Osteoblast (primary cell): ENCODE results near the gene TEX261. TPM values are rescaled to one million over a fixed set of nuclear protein-coding genes. Genes with fewer than 3 reads are reported as not detected.

Experiments used
- DNase-seq: peaks from one replicate; pipeline ENCODE4 v3.0.0; 2011; ENCODE audit warnings: low spot score, mixed read lengths; ENCODE audit not compliant: insufficient read length; ENCODE audit errors: missing footprints
- H2AFZ ChIP-seq: 2 replicates; pipeline ENCODE4 v1.6.0; 2011; ENCODE audit warnings: mild to moderate bottlenecking, low read length
- H3K27ac ChIP-seq: 2 replicates; pipeline ENCODE4 v1.5.1; 2011; ENCODE audit warnings: mild to moderate bottlenecking, low read depth, low read length, moderate library complexity
- H3K27me3 ChIP-seq: 2 replicates; pipeline ENCODE4 v1.6.0; 2012; ENCODE audit warnings: mild to moderate bottlenecking, control low read depth, inconsistent platforms, low read length, moderate library complexity; ENCODE audit not compliant: insufficient read depth
- H3K36me3 ChIP-seq: 2 replicates; pipeline ENCODE4 v1.5.1; 2011; ENCODE audit warnings: mild to moderate bottlenecking, low read length, control low read depth, moderate library complexity; ENCODE audit not compliant: insufficient read depth
- H3K4me1 ChIP-seq: 2 replicates; pipeline ENCODE4 v1.5.1; 2011; ENCODE audit warnings: mild to moderate bottlenecking, low read length, control low read depth, moderate library complexity; ENCODE audit not compliant: insufficient read depth
- H3K4me2 ChIP-seq: 2 replicates; pipeline ENCODE4 v1.6.0; 2011; ENCODE audit warnings: mild to moderate bottlenecking, low read length; ENCODE audit not compliant: insufficient read depth
- H3K4me3 ChIP-seq: fragments of 200-600 bp; sonication (generic); 3 replicates; pipeline ENCODE4 v1.5.1; 2012; ENCODE audit warnings: mild to moderate bottlenecking, low read length, inconsistent platforms; ENCODE audit not compliant: insufficient read depth
- H3K79me2 ChIP-seq: 2 replicates; pipeline ENCODE4 v1.6.0; 2012; ENCODE audit warnings: mild to moderate bottlenecking, low read length, control low read depth, inconsistent platforms; ENCODE audit not compliant: insufficient read depth
- H3K9me3 ChIP-seq: 2 replicates; pipeline ENCODE4 v1.5.1; 2011; ENCODE audit warnings: low read depth, low read length, control low read depth
- H4K20me1 ChIP-seq: 2 replicates; pipeline ENCODE4 v1.6.0; 2012; ENCODE audit warnings: mild to moderate bottlenecking, low read length, control low read depth; ENCODE audit not compliant: insufficient read depth
- total RNA-seq: library from RNA; depleted of rRNA; stranded (reverse); fragments of >200 nt; gene quantifications from 2 replicates; pipeline ENCODE4 v1.2.3, GENCODE V29; 2012
- TF ChIP-seq, protein P1 (sequence below): IDR thresholded peaks from 2 replicates; pipeline ENCODE4 v1.5.1; 2011; ENCODE audit warnings: mild to moderate bottlenecking, low read depth, low read length, moderate library complexity; ENCODE audit errors: extremely low read depth

The TEX261 gene
- total RNA-seq, 1 donor, result 30.0 TPM

DNA sequence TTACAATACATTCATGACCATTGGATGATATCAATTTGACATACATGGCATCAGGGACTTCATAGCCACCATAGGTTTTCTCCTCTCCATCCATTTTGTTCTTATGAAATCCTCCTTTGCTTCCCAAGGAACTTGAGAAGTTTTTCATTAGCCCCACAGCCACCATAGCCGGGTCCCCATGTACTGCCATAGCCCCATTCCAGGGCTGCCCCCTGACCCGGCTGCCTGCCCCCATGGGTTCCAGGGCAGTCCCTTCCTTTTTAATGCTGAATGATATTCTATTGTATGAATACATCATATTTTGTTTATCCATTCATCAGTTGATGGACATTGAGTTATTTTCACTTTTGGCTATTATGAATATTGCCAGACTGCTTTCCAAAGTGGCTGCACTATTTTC, 38.5 kb downstream of the TEX261 start:
- Histone ChIP-seq H3K9me3 (no peaks in the 10 kb centered on the region), H3K4me1 (no peaks in the 10 kb centered on the region), H4K20me1 (no peaks in the 10 kb centered on the region), H3K27me3 (no peaks in the 10 kb centered on the region), H3K4me3 (no peak overlapping the region), H3K79me2 (no peaks in the 10 kb centered on the region), H2AFZ (no peak overlapping the region), H3K4me2 (no peak overlapping the region), H3K36me3 (no peaks in the 10 kb centered on the region), H3K27ac (no peak overlapping the region)
- TF ChIP-seq, protein P1, sequence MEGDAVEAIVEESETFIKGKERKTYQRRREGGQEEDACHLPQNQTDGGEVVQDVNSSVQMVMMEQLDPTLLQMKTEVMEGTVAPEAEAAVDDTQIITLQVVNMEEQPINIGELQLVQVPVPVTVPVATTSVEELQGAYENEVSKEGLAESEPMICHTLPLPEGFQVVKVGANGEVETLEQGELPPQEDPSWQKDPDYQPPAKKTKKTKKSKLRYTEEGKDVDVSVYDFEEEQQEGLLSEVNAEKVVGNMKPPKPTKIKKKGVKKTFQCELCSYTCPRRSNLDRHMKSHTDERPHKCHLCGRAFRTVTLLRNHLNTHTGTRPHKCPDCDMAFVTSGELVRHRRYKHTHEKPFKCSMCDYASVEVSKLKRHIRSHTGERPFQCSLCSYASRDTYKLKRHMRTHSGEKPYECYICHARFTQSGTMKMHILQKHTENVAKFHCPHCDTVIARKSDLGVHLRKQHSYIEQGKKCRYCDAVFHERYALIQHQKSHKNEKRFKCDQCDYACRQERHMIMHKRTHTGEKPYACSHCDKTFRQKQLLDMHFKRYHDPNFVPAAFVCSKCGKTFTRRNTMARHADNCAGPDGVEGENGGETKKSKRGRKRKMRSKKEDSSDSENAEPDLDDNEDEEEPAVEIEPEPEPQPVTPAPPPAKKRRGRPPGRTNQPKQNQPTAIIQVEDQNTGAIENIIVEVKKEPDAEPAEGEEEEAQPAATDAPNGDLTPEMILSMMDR, result no peak
- DNase-seq, result no peak

DNA sequence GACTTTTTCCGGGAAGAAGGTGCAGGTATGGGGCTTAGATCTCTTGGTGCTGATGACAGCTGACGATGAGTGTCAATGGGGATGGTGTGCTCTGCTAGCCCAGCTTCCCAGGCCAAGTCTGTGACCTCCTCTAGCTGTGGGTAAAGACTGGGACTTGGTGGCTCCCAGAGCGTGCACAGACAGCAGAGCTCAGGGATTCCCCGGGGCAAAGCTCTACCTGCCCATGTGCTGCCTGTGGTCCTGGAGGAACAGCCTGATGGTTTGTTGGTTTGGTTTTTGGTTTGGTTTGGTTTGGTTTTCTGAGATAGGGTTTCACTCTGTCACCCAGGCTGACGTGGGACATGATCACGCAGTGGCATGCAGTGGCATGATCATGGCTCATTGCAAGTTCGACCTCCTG, 39.8 kb downstream of the TEX261 start:
- no peak overlapping the region for H3K4me2 ChIP-seq
- DNase-seq, result no peak
- no peak overlapping the region for H3K4me3 ChIP-seq
- no peaks in the 10 kb centered on the region for H3K36me3 ChIP-seq
- H3K9me3 ChIP-seq, result no peaks in the 10 kb centered on the region
- H2AFZ ChIP-seq, result no peak overlapping the region
- TF ChIP-seq, protein P1, result no peak
- no peak overlapping the region for H3K27ac ChIP-seq
- H3K79me2 ChIP-seq, result no peaks in the 10 kb centered on the region
- no peaks in the 10 kb centered on the region for H4K20me1 ChIP-seq
- no peaks in the 10 kb centered on the region for H3K27me3 ChIP-seq
- no peaks in the 10 kb centered on the region for H3K4me1 ChIP-seq

DNA sequence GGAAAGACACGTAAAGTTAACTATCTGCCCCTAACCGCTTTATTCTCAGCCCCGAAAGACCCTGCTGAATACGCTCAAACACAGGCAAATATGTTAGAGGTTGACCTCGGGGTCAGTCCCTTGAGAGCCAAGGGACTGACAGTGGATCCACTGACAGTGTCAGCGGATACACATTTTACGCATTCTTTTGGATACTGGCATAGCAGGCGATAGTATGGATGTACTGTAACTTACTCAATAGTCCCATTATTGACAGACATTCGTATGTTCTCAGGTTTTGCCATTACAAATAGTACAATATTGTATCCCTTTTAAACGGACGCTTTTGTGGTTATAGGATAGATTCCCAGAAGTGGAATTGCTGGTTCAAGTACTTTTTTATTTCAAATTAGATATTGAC, 45.6 kb downstream of the TEX261 start:
- no peak overlapping the region for H3K27ac ChIP-seq
- no peak overlapping the region for H3K4me3 ChIP-seq
- no peaks in the 10 kb centered on the region for H3K36me3 ChIP-seq
- no peaks in the 10 kb centered on the region for H3K27me3 ChIP-seq
- no peaks in the 10 kb centered on the region for H3K9me3 ChIP-seq
- TF ChIP-seq, protein P1, result no peak
- peaks cover 19% of the 10 kb centered on the region for H3K4me1 ChIP-seq
- H4K20me1 ChIP-seq, result peaks cover 7% of the 10 kb centered on the region
- no peaks in the 10 kb centered on the region for H3K79me2 ChIP-seq
- H3K4me2 ChIP-seq, result no peak overlapping the region
- DNase-seq, result no peak
- H2AFZ ChIP-seq, result no peak overlapping the region

- H3K4me2 ChIP-seq, result peak overlapping the region; percentile 79
- DNase-seq, result peak; percentile 95
Measured at GRCh38 chr2:70948337-70949003, 46.2 kb downstream of the TEX261 start.

More at GRCh38 chr2:70948337-70949003, 46.2 kb downstream of the TEX261 start:
- H2AFZ ChIP-seq, result peak overlapping the region; percentile 84
- H3K27me3 ChIP-seq, result no peaks in the 10 kb centered on the region
- H3K4me1 ChIP-seq, result peaks cover 19% of the 10 kb centered on the region
- H3K4me3 ChIP-seq, result peak overlapping the region; percentile 62
- no peaks in the 10 kb centered on the region for H3K79me2 ChIP-seq
- peak overlapping the region; percentile 59 for H3K27ac ChIP-seq
- TF ChIP-seq, protein P1, result peak; percentile 87
- H4K20me1 ChIP-seq, result peaks cover 7% of the 10 kb centered on the region
- no peaks in the 10 kb centered on the region for H3K36me3 ChIP-seq
- no peaks in the 10 kb centered on the region for H3K9me3 ChIP-seq
